Body of pancreas (tissue), 4 donors: ENCODE data around the gene OR2T29.

Experiments used
- CTCF ChIP-seq, 7 experiments: fragments of 450-650 bp in 4 of 7; fragments of 200-600 bp in 3 of 7; sonication (generic) in 3 of 7; IDR thresholded peaks; one replicate each; pipeline ENCODE4 v1.5.1; 2016 to 2019; ENCODE audit warnings: antibody characterized with exemption in 7 of 7
- POLR2A ChIP-seq, 3 donors: fragments of 450-650 bp; IDR thresholded peaks; one replicate each; pipeline ENCODE4 v1.6.1; 2016; ENCODE audit warnings: antibody characterized with exemption in 3 of 3, mild to moderate bottlenecking in 2 of 3

GRCh38 chr1:248593226-248593625 is 30.7 kb upstream of the OR2T29 start:
- TF ChIP-seq CTCF (IDR thresholded peaks at IDR 0.05) (no peak), POLR2A (IDR thresholded peaks at IDR 0.05) (no peak)
